ENCODE measurements around the gene DTD1. TPM values are rescaled to one million over a fixed set of nuclear protein-coding genes. Genes with fewer than 3 reads are reported as not detected.

The DTD1 gene
- total RNA-seq, 4 donors from 2014 or later = 6.0 to 18.8 (median 10.2) TPM

GRCh38 chr20:18774207-18774606, 186.4 kb downstream of the DTD1 start:
- TF ChIP-seq POLR2A (IDR thresholded peaks at IDR 0.05) (no peak), CTCF (IDR thresholded peaks at IDR 0.05) (no peak)

DNA sequence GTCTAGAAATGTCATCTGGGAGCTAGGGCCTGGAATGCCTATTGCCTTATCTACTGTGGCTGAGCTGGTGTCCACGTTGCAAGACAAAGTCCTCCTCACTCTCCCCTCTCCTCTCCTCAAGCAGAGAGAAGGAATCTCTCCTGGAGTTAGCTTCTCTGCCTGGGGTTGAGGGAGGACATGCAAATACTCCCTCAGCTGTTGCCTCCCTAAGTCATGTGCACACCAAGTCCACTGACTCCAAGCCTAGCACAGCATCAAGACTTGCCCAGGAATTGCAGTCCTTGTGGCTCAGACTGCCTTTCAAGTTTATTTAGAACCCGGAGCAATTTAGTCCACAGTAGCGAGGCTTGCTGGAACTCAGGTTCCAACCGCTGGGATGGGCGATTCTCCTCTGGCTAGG, 187.8 kb downstream of the DTD1 start:
- Histone ChIP-seq H3K36me3 (no peaks in the 10 kb centered on the region), H3K27ac (no peak overlapping the region), H3K27me3 (no peaks in the 10 kb centered on the region), H3K4me1 (no peaks in the 10 kb centered on the region), H3K4me3 (no peak overlapping the region), H3K9me3 (no peaks in the 10 kb centered on the region)
- no peak for DNase-seq
- TF ChIP-seq POLR2A (IDR thresholded peaks at IDR 0.05) = no peak
- TF ChIP-seq CTCF (IDR thresholded peaks at IDR 0.05) = no peak

More at GRCh38 chr20:18774207-18774606, 186.4 kb downstream of the DTD1 start:
- H3K4me1 ChIP-seq = no peaks in the 10 kb centered on the region
- H3K9me3 ChIP-seq = no peaks in the 10 kb centered on the region
- H3K36me3 ChIP-seq = no peaks in the 10 kb centered on the region
- no peak overlapping the region for H3K4me3 ChIP-seq
- H3K27ac ChIP-seq = no peak overlapping the region
- no peak for DNase-seq
- no peaks in the 10 kb centered on the region for H3K27me3 ChIP-seq

DNA sequence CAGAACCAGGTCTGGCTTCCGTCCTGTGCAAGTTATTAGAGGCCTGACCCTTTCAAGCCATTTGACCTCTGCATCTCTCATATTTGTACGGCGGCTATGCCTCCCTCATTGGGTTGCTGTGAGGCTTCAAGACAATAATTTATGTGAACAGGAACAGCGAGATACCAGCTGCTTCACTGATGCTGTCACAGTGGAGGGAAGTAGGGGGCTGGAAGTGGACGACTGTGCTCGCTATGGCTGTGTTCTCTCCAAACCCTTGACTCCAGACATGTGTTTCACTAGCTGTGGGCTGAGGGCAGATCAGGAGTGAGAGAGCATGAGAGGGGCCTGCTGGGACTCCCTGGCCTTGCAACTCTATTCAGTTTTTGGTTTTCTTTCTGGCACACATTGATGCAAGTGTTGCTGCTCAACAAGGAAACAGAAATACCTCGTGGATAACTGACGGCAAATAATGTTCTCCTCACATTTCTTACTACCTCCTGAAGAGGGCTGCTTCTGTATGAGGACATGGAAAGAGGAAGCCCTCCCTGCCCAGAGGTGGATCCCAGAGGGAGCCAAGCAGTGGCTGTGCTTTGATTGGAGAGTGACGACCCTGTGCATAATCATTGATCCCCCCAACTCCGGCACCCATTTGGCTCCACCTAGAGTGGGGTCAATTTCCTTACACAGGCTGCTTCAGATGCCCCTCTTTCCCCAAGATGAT, 191.0 kb downstream of the DTD1 start:
- TF ChIP-seq POLR2A (IDR thresholded peaks at IDR 0.05) = no peak
- no peak for TF ChIP-seq CTCF (IDR thresholded peaks at IDR 0.05)
- H3K4me3 ChIP-seq = no peak overlapping the region

GRCh38 chr20:18780385-18781130, 192.7 kb downstream of the DTD1 start:
- no peaks in the 10 kb centered on the region for H3K27me3 ChIP-seq
- H3K9me3 ChIP-seq = no peaks in the 10 kb centered on the region
- H3K36me3 ChIP-seq = no peaks in the 10 kb centered on the region
- DNase-seq = no peak
- no peaks in the 10 kb centered on the region for H3K4me1 ChIP-seq
- TF ChIP-seq POLR2A (IDR thresholded peaks at IDR 0.05) (no peak), CTCF (IDR thresholded peaks at IDR 0.05) (no peak)
- no peak overlapping the region for H3K27ac ChIP-seq
- H3K4me3 ChIP-seq = no peak overlapping the region

More for the DNA sequence above, 191.0 kb downstream of the DTD1 start:
- H3K27me3 ChIP-seq = no peaks in the 10 kb centered on the region
- DNase-seq = no peak
- H3K36me3 ChIP-seq = no peaks in the 10 kb centered on the region
- no peaks in the 10 kb centered on the region for H3K9me3 ChIP-seq
- no peaks in the 10 kb centered on the region for H3K4me1 ChIP-seq
- no peak overlapping the region for H3K27ac ChIP-seq

DNA sequence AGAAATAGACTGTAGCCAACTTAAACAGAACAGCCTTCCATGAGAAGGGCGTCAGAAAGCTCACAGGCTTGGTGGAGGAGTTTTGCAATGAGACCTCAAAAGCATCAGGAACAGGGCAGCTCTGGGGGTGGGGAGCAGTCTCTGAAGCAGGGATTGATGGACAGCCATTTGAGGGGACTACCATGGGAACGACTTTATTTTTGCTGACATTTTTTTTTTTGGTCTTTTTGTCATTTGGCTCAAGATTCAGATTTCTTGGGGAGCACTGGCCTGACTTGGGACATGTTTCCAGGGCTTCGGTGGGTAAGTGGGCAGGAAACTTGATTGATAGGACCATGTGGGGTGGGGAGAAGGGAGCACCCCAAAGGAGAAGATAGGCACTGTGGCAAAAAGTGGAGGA, 193.7 kb downstream of the DTD1 start:
- no peaks in the 10 kb centered on the region for H3K27me3 ChIP-seq
- no peak overlapping the region for H3K4me3 ChIP-seq
- no peak for DNase-seq
- H3K27ac ChIP-seq = no peak overlapping the region
- no peaks in the 10 kb centered on the region for H3K9me3 ChIP-seq
- no peaks in the 10 kb centered on the region for H3K4me1 ChIP-seq
- TF ChIP-seq CTCF (IDR thresholded peaks at IDR 0.05) = no peak
- no peak for TF ChIP-seq POLR2A (IDR thresholded peaks at IDR 0.05)
- H3K36me3 ChIP-seq = no peaks in the 10 kb centered on the region
